Activated CD4-positive, alpha-beta T cell treated with anti-CD3 and anti-CD28 coated beads for 48 hours (primary cell): Measurements from ENCODE around the gene FAT1.

ENCODE experiments used
- DNase-seq: peaks from one replicate; pipeline ENCODE4 v3.0.0-alpha.2; 2020

Gene FAT1

DNA sequence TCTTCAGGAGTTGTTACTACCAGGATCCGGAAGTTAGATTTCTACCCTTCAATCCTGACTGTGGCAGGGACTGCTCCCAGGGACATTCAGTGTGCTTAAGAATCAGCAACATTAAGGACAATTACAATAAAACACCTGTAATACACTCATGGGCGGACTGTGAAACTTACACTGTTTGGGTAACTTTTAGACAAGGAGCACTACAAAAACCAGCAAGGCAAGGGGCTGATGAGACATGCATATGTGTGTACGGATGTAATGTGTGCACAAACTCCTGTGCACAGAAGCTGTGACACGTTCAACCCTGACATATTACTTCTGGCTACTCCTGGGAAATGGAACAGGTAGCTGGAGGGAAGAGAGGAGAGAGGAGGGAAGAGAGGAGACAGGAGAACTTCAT is 75.8 kb downstream of the FAT1 start:
- no peak for DNase-seq

DNA sequence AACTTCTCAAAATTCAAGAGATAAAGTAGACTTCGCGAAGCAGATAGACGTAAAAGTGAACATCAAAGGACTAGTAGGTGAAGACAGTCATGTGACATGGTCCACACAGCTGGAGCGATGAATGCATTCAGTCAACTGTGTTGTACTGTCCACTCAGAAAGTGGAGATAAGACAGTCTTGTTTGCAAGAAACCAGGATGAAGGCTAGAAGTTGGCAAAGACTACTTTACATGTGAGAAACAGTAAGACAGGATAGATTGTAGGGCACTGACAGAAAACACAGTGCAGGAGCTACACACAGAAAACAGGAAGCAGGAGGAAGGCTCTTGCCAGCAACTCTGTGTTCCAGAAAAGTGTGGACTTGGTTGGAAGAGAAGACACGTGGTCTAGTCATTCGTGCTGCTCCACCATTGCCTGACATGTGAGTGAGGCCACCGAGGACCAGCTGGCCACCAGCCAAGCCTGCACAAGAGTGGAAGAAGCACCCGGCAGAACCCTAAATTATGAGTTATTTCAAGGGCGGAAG is 78.9 kb downstream of the FAT1 start:
- no peak for DNase-seq

DNA sequence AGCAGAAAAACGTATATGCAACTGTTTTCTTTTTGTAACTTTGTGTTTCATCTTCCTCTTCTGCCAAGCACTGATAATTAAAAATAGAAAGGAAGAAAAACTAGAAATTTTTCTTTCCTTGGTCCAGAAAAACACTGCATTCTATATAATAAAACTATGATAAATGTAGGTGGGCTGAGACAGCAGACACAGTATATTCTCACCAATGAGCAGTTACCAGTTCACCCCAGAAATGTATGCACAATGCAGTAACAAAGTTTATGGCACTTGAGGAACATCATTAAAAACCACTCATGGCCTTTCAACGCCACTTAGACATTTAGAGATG is 79.4 kb downstream of the FAT1 start:
- DNase-seq, result no peak

DNA sequence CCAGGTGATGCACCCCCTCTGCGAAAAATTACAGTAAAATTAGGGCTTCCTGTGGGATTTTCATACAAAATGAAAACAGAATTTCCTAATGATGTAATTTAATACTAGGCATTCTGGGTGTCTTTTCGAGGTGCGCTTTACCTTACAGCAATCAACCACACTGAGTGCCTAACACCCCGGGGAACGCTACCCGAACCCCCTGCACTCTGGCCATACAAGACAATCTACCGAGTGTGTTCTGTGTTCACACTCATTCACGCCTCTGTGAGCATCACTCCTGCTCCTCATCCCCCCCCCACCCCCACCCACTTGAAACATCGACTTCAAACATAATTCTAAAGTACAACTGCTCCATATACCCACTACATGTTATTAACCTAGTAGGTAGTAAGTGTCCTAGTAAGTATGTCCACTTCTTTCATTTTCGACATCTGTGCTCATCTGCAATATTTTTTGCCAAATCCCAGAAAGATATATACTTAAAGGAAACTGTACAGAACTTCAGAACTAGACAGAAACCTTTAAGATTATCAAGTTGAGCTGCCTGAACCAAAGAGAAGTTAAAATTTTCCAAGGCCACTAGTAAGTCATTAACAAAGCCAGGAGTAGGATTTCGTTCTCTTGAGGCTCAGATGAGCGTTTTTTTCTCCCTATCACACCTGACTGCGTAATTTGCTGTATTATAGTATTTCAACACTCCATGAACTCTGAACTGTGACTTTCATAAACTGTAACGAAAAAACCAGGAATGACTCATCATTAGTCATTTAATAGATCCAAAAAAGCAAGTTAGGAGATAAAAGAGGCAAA is 80.0 kb downstream of the FAT1 start:
- no peak for DNase-seq

DNA sequence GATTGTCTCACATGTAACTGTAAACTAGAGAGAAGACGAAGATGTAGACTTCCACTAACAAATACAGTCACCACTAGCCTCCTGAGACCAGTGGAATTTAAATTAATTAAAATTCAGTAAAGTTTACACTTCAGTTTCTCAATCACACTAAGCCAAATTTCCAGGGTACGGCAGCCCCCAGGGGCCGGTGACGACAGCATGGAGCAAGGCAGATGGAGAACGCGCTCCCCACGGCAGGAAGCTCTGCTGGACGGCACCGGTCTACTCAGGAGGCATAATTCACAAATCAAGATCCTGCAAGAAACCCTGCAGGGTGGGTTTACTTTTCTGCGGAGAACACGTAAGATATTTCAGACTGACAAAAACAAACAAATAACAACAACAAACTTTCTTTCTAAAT is 80.7 kb downstream of the FAT1 start:
- no peak for DNase-seq

DNA sequence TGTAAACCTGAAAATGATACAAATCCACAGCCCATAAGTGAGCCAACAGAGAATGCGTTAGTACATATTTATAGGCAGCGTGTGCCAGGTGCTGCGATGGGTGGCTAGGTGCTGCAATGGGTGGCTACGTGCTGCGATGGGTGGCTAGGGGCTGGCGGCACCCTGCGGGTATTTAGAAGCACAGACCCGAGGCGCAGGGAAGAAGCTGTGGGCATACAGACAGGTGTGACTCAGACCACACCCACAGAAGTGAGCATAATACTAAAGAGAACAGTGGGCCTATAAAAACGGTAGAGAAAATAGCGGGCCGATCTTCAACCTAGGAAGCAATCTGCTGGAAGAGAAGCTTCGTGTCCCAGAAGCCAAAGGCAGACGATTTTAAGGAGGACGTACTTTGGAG is 81.1 kb downstream of the FAT1 start:
- DNase-seq, result no peak

DNA sequence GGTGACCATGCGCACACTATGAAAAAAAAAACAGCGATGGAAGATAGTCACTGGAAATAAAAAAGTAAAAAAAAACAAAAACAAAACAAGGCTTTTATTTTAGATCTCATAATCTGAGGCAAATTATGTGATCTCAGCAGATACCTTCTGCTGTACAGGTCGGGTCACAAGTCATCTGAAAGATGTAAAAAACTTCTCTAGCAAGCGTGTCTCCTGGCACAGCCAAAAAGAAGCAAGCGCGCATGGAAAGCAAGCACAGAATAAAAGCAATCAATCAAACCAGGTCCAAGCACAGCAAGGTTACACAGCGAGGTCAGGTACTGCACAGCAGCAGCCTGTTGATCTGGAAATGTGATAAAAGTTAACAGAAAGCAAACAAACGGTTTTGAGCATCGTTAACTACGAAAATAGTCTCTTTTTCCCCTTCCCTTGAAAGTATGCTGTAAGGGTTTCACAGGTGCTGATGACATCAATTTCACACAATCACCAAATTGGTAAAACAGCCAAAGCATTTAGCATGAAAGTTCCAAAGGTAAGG is 89.0 kb downstream of the FAT1 start:
- no peak for DNase-seq

DNA sequence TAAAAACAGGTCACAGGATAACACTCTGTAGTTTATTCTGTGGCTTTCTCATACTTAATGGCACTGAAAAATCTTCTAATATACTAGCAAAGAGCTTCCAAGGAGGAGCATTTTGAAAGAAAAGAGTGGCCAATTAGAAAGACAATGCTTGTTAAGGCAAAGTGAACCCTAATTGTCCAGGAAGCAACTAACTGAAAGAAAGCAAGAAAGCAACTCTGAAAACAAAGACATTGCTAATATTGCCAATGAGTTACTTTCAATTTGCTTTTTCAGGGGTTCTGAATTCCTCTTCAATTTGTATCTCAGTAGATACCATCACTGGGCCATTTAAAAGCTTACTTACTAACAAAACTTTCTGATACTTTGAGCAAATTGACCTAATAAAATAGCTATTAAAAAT is 89.8 kb downstream of the FAT1 start:
- DNase-seq, result no peak

DNA sequence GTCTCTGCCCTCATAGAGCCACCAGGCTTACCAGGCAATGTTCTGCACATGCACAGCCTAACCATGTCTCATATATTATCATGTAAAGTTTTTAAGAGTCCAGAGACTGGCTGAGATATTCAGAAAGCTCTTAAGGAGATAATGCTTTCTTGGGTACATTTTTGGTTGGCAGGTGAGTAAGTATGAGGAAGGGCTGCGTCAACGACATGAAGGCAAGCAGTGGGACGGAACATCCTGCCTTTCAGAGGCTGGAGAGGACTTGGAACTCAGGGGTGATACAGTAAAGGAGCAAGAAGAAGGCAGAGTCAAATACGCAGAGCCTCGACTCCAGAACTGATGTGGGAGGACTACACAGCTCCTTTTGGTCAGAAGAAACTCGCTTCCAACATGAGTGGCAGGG is 93.5 kb downstream of the FAT1 start:
- DNase-seq, result no peak

DNA sequence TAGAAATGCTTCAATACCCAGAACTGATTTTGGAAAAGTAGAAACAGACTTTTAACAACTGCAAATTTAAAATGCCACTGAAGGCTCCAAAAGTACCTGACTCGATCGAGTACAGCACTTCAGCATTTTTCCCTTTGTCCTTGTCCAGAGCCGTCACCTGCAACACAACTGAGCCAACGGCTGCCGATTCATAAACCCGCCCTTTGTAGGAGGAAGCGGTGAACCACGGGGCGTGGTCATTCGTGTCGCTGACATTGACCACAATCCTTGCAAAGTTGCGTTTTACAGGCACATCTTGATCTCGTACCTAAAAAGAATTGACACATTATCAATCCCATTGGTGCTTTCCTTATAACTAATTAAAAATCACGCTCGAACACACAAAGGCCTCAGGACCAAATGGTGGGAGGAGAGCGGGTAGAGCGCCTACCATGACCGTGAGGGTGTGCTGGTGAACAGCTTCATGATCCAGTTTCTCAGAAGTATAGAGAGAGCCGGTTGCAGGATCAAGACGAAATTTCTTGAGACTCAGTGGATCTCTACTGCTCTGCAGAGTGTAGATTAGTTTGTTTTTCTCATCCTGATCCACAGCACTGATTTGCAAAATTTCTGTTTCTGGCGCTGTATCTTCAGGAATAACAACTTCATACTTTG is 95.5 kb downstream of the FAT1 start:
- DNase-seq, result peak; percentile 18

DNA sequence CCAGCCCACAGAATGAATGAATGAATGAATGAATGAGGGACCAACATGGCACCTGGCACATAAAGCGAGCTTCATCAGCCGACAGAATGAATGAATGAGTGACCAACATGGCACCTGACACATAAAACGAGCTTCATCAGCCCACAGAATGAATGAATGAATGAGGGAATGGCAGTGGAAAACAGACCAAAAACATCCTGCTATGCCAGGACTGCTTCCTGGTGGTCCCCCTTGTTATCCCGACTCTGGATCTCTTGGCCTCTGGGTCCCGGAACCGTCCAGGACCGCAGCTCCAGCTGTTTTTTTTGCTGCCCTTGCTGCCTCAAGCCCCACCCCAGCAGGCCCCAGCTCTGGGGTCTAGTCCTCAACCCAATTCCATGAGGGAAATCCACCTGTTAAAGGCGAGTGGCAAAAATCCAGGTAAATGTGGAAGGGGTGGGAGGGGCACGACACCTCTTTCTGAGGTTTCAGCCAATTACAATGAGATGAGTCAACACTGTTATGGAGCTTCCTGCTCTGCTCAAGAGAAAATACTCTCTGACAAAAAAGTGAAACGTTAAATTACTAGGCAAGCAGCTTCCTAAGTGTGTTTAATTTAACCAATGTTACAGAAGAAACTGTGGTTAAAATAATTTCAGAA is 96.3 kb downstream of the FAT1 start:
- DNase-seq, result no peak

DNA sequence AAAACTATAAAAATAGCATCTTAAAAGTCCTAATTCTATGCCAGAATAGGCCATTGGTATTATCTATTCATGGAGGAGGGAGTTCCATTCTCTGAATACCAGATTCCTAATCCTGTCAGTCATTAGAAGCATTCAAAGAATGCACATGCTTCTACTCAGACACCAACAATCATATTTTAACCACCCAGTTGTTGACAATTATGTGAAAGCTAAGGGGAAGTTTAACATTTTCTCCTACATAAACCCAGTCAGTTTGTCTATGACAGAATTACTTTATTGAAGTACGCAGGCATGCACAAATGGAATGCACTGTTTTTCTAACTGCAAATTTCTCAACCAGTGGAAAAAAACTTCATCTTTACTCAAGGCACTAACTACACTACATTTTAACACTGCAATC is 98.7 kb downstream of the FAT1 start:
- DNase-seq, result no peak

DNA sequence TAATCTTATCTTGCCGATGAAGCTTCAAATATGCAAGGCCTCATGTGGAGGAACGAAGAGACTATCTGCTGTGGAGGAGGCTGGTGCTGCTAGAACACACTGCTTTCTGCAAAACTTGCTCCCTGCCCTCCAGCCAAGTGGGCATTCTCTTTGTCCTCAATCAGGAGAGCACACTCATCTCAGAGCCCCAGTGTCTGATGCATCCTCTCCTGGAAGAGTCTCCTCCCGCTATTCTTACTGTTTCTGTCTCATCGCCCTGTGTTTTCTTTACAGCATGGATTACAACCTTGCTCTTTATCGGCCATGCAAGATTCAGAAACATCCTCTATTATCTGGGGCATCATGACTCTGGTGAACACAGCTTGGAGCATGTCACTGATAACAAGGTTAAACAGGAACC is 100.1 kb downstream of the FAT1 start:
- DNase-seq, result no peak

DNA sequence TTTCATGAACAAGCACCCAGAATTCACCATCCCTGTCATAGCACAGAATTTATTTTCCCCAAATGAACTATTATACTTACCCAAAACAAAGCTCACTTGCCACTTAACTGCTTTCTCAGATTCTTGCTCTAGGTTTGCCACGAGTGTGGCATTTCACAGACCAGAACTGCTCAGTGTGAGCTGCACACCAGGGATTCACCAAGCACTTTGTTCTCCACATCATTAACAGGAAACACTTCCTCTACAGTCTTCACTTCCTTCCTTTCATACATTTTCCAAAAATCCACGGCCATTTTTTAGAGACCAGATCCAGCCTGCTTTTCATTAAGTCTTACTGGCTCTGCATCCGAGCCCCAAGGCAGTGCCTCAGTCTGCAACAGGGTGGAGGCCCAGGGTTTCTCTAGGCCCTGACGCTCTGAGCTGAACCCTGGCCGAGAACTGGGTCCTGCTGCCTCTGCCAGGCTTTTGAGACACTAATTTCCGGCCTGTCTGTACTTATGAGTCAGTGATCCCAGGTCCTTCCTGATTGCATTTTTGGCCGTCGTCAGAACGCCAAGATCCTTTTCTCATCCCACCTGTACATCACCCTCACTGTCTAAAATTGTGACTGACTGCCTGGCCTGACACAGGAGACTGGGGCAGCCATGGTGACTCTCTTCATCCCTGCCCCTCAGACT is 100.7 kb downstream of the FAT1 start:
- no peak for DNase-seq

DNA sequence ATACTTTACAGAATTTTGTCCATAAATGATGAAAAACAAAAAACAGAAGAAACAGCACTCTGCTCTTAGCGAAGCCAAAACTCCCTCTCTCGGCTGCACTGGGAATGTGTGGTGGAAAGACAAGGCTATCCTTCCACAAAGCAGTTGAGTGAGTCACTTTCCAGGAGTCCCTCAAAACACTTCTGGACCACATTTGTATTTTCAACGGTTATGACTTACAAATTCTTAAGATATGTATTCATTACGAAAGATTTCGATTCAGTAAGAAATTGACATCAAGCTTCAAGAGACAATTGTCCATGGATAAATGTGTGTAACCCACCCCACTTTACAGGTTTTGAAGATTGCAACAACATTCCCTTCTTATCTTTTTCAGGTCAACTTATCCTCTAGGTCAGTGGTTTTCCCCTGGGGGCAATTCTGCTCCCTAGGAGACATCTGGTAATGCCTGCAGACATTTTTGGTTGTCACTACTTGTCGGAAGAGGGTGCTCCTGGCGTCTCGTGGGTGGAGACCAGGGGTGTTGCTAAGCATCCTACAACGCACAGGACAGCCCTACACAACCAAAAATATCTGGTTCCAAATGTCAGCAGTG is 101.6 kb downstream of the FAT1 start:
- DNase-seq, result no peak

DNA sequence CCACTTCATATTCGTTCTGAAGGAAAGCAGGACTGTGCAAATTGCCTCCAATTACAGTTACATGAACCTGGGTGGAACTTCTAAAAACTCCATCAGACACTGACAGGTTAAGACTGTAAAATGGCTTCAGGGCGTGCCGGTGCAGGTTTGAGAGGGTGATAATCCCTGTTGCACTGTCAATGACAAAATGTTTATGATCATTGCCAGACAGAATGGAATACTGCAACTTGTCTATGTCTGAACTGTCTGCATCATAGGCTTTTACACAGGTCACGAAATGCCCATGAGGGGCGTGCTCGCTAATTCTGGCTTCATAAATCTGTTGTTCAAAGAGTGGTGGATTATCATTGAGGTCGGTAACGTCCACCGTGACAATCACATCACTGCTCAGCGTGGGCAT is 104.6 kb downstream of the FAT1 start:
- no peak for DNase-seq

DNA sequence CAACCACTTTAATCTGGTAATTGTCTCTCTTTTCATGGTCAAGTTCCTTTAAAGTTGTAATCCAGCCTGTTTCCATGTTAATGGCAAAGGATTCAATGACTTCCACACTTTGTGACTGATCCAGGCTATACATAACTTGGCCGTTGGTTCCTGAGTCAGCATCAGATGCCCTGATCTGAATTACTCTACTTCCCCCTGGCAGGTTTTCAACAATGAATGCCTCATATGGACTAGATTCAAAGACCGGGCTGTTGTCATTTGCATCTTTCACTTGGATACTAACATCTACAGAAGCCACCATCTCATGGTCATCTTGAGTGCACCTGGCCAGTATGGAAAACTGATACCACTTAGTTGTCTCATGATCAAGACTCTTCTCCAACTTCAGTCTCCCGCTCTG is 105.7 kb downstream of the FAT1 start:
- no peak for DNase-seq

DNA sequence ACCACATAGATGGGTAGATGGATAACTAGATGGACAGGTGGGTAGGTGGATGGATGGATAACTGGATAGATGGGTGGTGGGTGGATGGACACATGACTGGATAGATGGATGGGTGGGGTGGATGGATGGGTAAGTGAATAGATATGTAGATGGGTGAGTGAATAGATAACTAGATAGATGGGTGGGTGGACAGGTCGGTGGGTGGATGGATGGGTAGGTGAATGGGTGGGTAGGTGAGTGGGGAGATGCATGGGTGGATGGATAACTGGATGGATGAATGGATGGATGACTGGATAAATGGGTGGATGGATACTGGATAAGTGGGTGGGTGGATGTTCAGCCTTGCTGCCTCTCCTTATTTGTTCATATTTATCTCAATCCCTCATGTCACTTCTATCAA is 116.2 kb downstream of the FAT1 start:
- DNase-seq, result no peak

DNA sequence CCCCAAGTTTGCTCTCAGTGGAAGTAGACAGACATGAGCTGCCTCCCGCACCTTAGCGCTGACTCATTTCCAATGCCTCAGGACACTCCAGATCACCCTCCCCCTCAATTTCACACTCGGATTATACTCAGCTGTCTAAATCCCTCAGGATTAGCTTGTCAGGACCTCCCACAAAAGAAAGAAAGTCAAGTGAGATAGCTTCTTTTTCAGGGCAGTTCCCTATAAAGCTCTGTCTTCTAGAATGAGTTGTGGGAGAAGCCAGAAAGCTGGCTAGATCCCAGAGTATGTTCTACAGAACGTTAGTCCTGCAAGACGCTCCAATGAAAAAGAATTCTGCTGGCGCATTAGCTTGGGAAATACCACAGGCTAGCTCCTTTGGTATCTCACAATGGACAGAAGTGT is 117.1 kb downstream of the FAT1 start:
- DNase-seq, result no peak

DNA sequence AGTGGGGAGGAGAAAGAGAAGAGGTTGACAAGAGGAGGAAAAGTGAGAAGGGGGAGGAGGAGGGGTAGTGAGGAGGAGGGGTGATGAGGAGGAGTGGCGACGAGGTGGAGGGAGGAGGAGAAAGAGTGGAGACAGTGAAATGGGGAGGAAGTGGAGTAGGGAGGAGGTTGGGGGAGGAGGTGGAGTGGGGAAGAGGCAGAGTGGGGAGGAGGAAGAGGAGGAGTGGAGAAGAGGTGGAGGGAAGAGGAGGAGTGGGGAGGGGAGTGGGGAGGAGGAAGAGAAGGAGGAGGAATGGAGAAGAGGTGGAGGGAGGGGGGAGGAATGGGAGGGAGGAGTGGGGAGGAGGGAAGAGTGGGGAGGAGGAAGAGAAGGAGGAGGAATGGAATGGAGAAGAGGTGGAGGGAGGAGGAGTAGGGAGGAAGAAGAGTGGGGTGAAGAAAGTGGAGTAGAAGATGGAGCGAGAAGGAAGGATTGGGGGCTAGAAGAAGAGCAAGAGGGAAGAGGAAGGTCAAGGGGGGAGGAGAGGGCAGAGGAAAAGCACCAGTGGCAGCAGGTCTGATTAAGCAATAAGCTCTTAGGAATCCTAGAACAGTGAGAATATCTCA is 118.3 kb downstream of the FAT1 start:
- DNase-seq, result no peak

DNA sequence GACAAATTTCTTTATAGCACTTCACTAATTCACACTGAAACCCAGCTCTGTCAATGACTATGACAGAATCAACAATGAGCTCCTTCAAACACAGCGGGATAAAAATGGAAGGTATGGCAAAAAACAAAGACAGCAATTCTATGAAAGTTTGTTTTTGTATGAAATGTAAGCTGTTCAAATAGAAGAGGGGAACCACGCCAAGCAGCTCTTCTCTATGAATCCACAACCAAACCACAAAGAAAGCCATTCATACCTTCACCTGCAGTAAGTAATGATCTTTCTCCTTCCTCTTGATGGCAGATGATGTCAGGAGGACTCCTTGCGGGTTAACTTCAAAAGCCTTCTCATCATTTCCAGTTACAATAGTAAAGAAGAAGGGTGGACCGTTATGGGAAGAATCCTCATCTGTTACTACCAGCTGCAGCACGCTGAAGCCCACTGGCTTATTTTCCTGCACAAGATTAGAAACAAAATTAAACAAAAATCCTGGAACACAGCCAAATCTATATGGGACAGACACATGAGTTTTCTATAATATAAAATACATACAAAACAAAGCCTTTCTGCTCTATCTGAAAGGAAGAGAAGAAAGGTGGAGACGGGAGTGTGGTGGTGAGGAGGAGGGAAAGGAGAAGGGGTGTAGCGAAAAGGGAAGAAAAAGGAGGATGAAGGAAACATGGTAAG is 119.4 kb downstream of the FAT1 start:
- no peak for DNase-seq

DNA sequence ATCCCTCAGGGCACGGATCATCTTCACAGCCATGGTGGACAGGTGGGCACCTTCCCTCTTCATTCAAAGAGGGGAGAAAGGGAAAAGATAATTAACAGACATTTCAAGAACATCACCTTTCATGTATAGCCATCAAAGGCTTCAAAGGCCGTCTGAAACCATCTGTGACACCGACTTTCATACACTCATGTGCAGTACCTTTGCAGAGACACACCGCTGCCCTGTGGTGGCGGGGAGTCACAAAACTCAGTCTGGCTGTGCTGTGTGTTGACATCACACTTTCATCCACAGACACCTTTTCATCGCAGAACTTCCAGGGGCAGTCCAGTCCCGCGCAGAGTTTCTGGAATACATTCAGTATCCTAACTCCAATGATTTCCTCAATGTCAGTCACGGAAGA is 120.7 kb downstream of the FAT1 start:
- no peak for DNase-seq
